Measurements from ENCODE around the gene OSBPL3.

The OSBPL3 gene

DNA sequence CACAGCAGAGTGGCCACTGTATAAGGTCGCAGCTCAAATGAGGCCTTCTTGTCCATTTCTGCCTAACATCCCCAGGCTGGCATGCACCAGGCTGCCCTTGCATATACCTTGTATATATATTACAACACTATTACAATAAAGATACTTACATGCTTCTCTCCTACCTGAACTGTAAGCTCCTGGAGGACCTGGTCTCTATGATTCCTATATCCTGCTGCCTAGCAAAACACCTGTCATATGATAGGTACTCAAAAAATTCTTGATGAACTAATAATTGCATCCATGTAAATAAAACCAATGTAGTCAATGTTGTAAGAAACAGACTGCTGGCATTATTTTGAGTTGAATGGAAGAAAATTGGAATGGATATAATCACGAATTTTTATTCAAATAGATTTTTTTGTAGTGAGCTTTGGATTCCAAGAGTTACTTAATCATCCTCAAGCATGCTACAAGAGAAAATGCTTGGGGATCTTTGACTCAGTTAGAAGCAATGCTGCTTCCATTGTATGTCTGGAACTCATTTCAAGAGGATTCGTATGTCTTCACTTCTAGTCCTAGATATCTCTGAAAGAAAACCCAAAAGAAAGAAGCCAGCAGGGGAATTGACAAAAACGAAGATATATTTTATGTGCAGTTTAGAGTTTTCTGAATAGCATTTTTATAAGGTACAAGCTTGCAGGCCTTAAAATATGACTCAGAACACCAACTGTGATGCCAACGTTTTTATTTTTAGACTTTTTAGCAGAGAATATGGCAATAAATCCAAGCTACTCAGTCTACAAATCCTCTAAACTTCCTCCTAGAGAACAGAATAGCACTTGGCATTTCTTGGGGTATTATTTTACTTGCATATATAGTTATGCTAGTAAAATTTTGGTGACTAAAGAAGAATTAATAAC, 53.1 kb downstream of the OSBPL3 start:
- H3K4me3 ChIP-seq (ENCODE audit: low read depth, low read length), result no peak overlapping the region
- no peak for DNase-seq (ENCODE audit: low read depth)
- TF ChIP-seq, protein P1, sequence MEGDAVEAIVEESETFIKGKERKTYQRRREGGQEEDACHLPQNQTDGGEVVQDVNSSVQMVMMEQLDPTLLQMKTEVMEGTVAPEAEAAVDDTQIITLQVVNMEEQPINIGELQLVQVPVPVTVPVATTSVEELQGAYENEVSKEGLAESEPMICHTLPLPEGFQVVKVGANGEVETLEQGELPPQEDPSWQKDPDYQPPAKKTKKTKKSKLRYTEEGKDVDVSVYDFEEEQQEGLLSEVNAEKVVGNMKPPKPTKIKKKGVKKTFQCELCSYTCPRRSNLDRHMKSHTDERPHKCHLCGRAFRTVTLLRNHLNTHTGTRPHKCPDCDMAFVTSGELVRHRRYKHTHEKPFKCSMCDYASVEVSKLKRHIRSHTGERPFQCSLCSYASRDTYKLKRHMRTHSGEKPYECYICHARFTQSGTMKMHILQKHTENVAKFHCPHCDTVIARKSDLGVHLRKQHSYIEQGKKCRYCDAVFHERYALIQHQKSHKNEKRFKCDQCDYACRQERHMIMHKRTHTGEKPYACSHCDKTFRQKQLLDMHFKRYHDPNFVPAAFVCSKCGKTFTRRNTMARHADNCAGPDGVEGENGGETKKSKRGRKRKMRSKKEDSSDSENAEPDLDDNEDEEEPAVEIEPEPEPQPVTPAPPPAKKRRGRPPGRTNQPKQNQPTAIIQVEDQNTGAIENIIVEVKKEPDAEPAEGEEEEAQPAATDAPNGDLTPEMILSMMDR (IDR thresholded peaks at IDR 0.05; ENCODE audit: insufficient read depth, low read depth, low read length, missing control alignments), result no peak

GRCh38 chr7:24924375-24924774, 55.6 kb downstream of the OSBPL3 start:
- H3K4me3 ChIP-seq (ENCODE audit: low read depth, low read length), result no peak overlapping the region
- DNase-seq (ENCODE audit: low read depth), result no peak
- TF ChIP-seq, protein P1 (IDR thresholded peaks at IDR 0.05; ENCODE audit: insufficient read depth, low read depth, low read length, missing control alignments), result no peak

GRCh38 chr7:24923172-24923865, 56.7 kb downstream of the OSBPL3 start:
- no peak overlapping the region for H3K4me3 ChIP-seq (ENCODE audit: low read depth, low read length)
- TF ChIP-seq, protein P1 (IDR thresholded peaks at IDR 0.05; ENCODE audit: insufficient read depth, low read depth, low read length, missing control alignments), result no peak
- no peak for DNase-seq (ENCODE audit: low read depth)

- no peak overlapping the region for H3K4me3 ChIP-seq (ENCODE audit: low read depth, low read length)
- no peak for DNase-seq (ENCODE audit: low read depth)
- TF ChIP-seq, protein P1 (IDR thresholded peaks at IDR 0.05; ENCODE audit: insufficient read depth, low read depth, low read length, missing control alignments), result no peak
Measured at GRCh38 chr7:24922099-24922773, 57.7 kb downstream of the OSBPL3 start.

DNA sequence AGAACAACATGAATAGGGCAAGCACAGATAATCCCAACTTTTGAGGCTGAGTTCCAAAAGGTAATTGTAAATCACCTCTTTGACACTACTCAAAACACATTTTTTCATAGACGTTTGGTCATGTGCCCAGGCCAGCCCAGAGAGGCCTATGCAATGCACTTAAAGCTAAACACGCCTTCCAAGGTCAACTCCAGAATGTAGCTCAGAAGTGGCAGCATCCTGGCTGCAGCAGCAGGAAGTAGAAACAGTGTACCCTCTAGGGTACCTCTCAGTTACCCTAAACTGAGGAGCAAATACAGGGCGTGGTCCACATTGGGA, 58.7 kb downstream of the OSBPL3 start:
- TF ChIP-seq, protein P1 (IDR thresholded peaks at IDR 0.05; ENCODE audit: insufficient read depth, low read depth, low read length, missing control alignments), result no peak
- no peak overlapping the region for H3K4me3 ChIP-seq (ENCODE audit: low read depth, low read length)
- DNase-seq (ENCODE audit: low read depth), result no peak

GRCh38 chr7:24920451-24921361, 59.3 kb downstream of the OSBPL3 start:
- no peak overlapping the region for H3K4me3 ChIP-seq (ENCODE audit: low read depth, low read length)
- no peak for DNase-seq (ENCODE audit: low read depth)
- TF ChIP-seq, protein P1 (IDR thresholded peaks at IDR 0.05; ENCODE audit: insufficient read depth, low read depth, low read length, missing control alignments), result no peak
